B cell (primary cell): ENCODE data around the gene CRYGD.

Experiments used
- CTCF ChIP-seq: fragments of 200-600 bp; IDR thresholded peaks from one replicate; pipeline ENCODE4 v1.8.0; 2022; ENCODE audit warnings: antibody characterized with exemption, mild to moderate bottlenecking
- EZH2 ChIP-seq: IDR thresholded peaks from 2 replicates; pipeline ENCODE4 v1.6.1; 2012; ENCODE audit warnings: borderline replicate concordance, low read depth, mild to moderate bottlenecking, moderate library complexity, low read length; ENCODE audit not compliant: insufficient read depth, poor library complexity, severe bottlenecking

- TF ChIP-seq CTCF, result no peak
- no peak for TF ChIP-seq EZH2
These were observed 5.7 kb upstream of the CRYGD start, which contains the start of gene CRYGC for GRCh38 chr2:208129744-208130711.
